Measurements from ENCODE around the gene SLC7A10. TPM values are rescaled to one million over a fixed set of nuclear protein-coding genes. Genes with fewer than 3 reads are reported as not detected.

The SLC7A10 gene
- total RNA-seq, 1 donor from 2014 or later = 1.4 TPM

DNA sequence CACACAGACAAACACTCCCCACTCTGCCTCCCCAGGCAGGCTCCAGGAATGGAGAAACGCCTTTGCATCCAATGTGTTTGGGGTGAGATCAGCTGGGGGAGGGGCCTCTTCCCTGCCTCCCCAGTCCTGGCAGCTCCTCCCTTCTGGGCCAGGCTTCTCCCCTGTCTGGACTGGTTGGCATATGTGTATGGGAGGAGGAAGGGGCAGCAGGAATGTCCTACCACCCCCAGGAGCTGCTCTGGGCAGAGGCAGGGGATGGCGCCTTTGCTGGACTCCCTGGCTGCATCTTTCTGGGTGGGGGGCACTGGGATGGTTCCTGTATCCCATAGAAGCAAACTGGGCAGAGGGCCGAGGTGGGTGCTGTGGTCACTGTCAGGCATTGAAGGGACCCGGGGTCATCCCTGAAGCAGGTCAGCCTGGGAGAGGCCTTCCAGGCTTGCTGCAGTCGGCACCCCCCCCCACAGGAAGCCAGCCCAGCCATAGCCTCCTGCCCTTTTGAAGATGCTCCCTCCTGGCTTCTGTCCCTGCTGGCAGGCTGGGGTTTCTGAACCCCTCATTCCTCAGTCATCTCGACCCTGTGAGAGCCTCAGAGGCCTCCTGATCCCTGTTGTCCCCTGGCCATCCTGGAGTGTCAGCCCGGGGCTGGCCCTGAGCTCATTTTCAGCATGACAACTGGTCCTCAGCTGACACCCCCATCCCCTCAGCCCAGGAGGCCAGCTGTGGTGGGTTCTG is 21.2 kb upstream of the SLC7A10 start:
- H3K27ac Mint-ChIP-seq (ENCODE audit: unreplicated experiment) = no peak overlapping the region
- no peak overlapping the region for H3K4me3 Mint-ChIP-seq
- peaks cover 3% of the 10 kb centered on the region for H3K27me3 Mint-ChIP-seq (ENCODE audit: low read depth)
- no peak for TF ChIP-seq CTCF (conservative IDR thresholded peaks at IDR 0.05)
- no peak for DNase-seq (ENCODE audit: low read depth, low spot score)
- no peaks in the 10 kb centered on the region for H3K9me3 Mint-ChIP-seq
- no peaks in the 10 kb centered on the region for H3K4me1 Mint-ChIP-seq
- no peaks in the 10 kb centered on the region for H3K36me3 Mint-ChIP-seq (ENCODE audit: low read depth)

- peak; percentile 62 for TF ChIP-seq CTCF (conservative IDR thresholded peaks at IDR 0.05)
- H3K27ac Mint-ChIP-seq (ENCODE audit: unreplicated experiment) = no peak overlapping the region
- H3K4me1 Mint-ChIP-seq = no peaks in the 10 kb centered on the region
- H3K4me3 Mint-ChIP-seq = no peak overlapping the region
- no peaks in the 10 kb centered on the region for H3K36me3 Mint-ChIP-seq (ENCODE audit: low read depth)
- no peaks in the 10 kb centered on the region for H3K9me3 Mint-ChIP-seq
- no peak for DNase-seq (ENCODE audit: low read depth, low spot score)
- H3K27me3 Mint-ChIP-seq (ENCODE audit: low read depth) = peaks cover 3% of the 10 kb centered on the region
Measured at GRCh38 chr19:33245948-33246708, 20.5 kb upstream of the SLC7A10 start.

- DNase-seq (ENCODE audit: low read depth, low spot score) = no peak
- TF ChIP-seq CTCF (conservative IDR thresholded peaks at IDR 0.05) = no peak
- Mint-ChIP-seq H3K27ac (ENCODE audit: unreplicated experiment) (no peak overlapping the region), H3K27me3 (ENCODE audit: low read depth) (peaks cover 3% of the 10 kb centered on the region), H3K36me3 (ENCODE audit: low read depth) (no peaks in the 10 kb centered on the region), H3K4me1 (no peaks in the 10 kb centered on the region), H3K4me3 (no peak overlapping the region), H3K9me3 (no peaks in the 10 kb centered on the region)
Measured at GRCh38 chr19:33242911-33243310, 17.3 kb upstream of the SLC7A10 start.

DNA sequence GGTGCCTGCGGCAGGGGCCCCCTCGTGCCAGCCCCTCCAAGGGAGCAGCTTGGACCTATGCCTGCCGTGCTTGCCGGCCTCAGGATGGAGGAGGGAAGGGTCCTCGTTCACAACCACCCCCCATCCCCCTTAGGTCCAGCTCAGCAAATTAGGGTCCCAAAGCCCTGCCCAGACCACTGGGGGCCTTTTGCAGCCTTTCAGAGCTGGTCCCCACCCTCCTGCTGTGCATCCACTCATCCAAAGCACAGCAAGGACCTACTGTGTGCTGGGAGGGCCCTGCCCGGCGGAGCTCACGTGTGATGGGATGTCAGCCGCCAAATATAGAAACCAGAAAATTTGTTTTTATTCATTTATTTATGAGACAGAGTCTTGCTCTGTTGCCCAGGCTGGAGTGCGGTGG is 16.5 kb upstream of the SLC7A10 start:
- no peak for DNase-seq (ENCODE audit: low read depth, low spot score)
- H3K9me3 Mint-ChIP-seq = no peaks in the 10 kb centered on the region
- H3K4me1 Mint-ChIP-seq = no peaks in the 10 kb centered on the region
- H3K4me3 Mint-ChIP-seq = no peak overlapping the region
- no peak overlapping the region for H3K27ac Mint-ChIP-seq (ENCODE audit: unreplicated experiment)
- peaks cover 3% of the 10 kb centered on the region for H3K27me3 Mint-ChIP-seq (ENCODE audit: low read depth)
- no peaks in the 10 kb centered on the region for H3K36me3 Mint-ChIP-seq (ENCODE audit: low read depth)
- no peak for TF ChIP-seq CTCF (conservative IDR thresholded peaks at IDR 0.05)

DNA sequence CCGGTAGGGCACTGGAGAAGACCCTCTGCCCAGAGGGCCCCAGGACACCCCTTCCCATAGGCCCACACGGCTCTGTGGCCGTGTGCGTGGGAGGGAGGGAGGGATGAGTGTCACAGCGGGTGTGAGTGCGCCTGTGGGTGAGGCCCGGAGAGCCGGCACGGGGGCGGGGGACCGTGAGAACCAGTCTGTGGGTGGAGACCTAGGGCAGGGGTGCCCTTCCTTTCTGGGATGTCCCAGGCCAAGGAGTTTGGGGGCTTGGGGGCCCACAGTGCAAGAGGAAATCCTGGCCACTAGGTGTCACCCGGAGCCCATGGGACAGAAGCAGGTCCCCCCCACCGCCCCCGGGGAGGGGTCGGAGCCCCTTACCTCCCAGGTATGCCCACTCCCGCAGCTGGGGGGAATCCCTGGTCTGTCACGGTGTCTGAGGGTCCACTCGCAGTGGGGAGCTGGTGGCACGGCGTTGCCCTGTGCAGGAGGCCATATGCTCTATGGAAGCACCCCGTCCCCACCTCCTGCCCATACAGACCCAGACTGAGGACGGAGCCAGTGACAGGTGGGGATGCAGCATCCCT is 16.0 kb upstream of the SLC7A10 start:
- Mint-ChIP-seq H3K27ac (ENCODE audit: unreplicated experiment) (no peak overlapping the region), H3K36me3 (ENCODE audit: low read depth) (no peaks in the 10 kb centered on the region), H3K9me3 (no peaks in the 10 kb centered on the region), H3K4me3 (no peak overlapping the region), H3K27me3 (ENCODE audit: low read depth) (peaks cover 3% of the 10 kb centered on the region), H3K4me1 (no peaks in the 10 kb centered on the region)
- peak; percentile 71 for TF ChIP-seq CTCF (conservative IDR thresholded peaks at IDR 0.05)
- DNase-seq (ENCODE audit: low read depth, low spot score) = no peak

Measured in neural crest cell (in vitro differentiated cells).